Body of pancreas (tissue), 4 donors: ENCODE data around the gene SH3BP4.

ENCODE experiments used
- CTCF ChIP-seq, 7 experiments: fragments of 450-650 bp in 4 of 7; fragments of 200-600 bp in 3 of 7; sonication (generic) in 3 of 7; IDR thresholded peaks; one replicate each; pipeline ENCODE4 v1.5.1; 2016 to 2019; ENCODE audit warnings: antibody characterized with exemption in 7 of 7
- POLR2A ChIP-seq, 3 donors: fragments of 450-650 bp; IDR thresholded peaks; one replicate each; pipeline ENCODE4 v1.6.1; 2016; ENCODE audit warnings: antibody characterized with exemption in 3 of 3, mild to moderate bottlenecking in 2 of 3

DNA sequence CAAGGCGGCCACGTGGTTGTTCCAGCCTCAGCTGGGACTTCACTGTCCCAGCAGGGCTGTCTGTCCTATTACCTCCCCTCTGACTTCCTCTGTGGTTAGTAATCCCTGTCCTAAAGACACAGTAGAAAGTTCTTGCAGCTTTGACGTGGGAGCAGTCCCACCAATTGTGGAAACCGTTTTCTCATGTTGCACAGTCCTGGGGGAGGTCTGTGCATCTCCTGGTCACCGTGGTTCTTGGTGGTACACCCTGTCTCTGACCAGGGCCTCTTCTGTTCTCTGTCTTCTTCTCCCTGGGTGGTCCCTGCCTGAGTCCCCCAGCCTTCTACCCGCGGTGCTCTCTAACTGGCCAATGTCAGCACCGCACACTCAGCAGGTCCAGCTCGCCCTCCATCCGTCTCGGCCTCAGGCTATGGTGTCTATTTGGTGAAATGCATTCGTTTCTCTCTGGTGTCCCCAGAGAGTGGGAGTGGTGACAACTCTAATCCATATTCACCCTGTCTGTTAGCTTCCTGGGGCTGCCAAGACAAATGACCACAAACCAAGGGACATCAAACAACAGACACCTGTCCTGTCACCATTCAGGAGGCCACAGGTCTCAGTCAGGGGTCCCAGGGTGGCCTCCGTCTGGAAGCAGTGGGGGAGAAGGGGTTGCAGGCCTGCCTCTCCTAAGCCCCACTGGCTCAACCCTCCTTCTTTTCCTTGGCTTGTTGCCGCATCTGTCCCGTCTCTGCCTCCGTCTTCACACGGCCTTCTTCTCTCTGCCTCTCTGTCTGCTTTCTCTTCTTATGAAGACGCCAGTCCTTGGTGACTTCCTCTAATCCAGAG lies 99.8 kb downstream of the SH3BP4 start:
- no peak for TF ChIP-seq CTCF (IDR thresholded peaks at IDR 0.05)
- no peak for TF ChIP-seq POLR2A (IDR thresholded peaks at IDR 0.05)
